ENCODE measurements around the gene ATP6V0D1.

ATP6V0D1 gene

DNA sequence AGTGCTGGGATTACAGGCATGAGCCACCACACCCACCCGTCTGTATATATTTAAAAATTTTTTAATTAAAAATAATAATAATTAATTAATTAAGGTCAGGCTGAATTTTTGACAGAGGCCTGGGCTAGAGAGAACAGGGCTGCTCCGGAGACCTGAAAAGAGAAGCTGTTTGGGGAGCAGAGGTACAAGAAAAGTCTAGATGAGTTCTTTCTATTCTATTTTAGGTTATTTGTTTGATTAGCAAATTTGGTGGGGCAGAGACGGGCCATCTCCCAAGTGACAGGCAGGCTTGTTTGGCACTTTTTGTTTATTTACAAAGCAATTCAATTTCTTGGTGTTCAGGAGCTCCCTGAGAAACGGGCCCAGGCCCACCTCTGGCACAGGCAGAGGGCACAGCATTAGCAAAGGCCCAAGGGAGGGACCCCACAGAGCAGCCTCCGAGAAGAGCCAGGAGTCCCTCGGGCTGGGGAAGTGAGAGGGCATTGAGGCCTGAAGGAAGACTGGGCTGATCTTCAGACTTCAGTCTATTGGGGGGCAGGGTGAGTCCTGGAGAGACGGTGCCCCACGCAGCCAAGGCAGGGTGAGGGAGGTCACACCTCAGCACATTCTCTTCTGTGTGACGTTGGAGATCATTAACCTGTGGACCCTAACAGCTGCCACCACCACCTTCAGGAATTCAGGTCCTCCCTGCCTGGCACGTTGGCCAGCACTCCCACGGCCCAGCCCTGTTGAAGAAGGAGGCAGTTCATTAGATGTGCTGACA lies 36.9 kb upstream of the ATP6V0D1 start (continued):
- TF ChIP-seq ZNF518A (tag by site-specific recombination; conservative IDR thresholded peaks at IDR 0.05; ENCODE audit: low read depth) = no peak
- TF ChIP-seq ZBTB48 (tag by site-specific recombination; IDR thresholded peaks at IDR 0.05) = no peak
- TF ChIP-seq TRIM28 (IDR thresholded peaks at IDR 0.05; ENCODE audit: borderline replicate concordance, low read length) = no peak
- no peak for TF ChIP-seq ZNF548 (tag by site-specific recombination; IDR thresholded peaks at IDR 0.05)
- no peak for TF ChIP-seq ZNF423 (tag by site-specific recombination; IDR thresholded peaks at IDR 0.05)
- TF ChIP-seq PRDM6 (tag by site-specific recombination; IDR thresholded peaks at IDR 0.05) = no peak
- no peak for TF ChIP-seq KLF7 (tag by site-specific recombination; IDR thresholded peaks at IDR 0.05; ENCODE audit: borderline replicate concordance)
- no peak for TF ChIP-seq ZNF211 (tag by site-specific recombination; IDR thresholded peaks at IDR 0.05; ENCODE audit: low read depth)

GRCh38 chr16:67517155-67517445 lies 36.1 kb upstream of the ATP6V0D1 start:
- TF ChIP-seq KLF1 (tag by site-specific recombination; IDR thresholded peaks at IDR 0.05) (no peak), ZNF121 (tag by site-specific recombination; IDR thresholded peaks at IDR 0.05) (no peak), PRDM6 (tag by site-specific recombination; IDR thresholded peaks at IDR 0.05) (no peak), ZBTB48 (tag by site-specific recombination; IDR thresholded peaks at IDR 0.05) (no peak), ZNF138 (tag by site-specific recombination; IDR thresholded peaks at IDR 0.05; ENCODE audit: borderline replicate concordance) (no peak)
- TF ChIP-seq, protein P1, sequence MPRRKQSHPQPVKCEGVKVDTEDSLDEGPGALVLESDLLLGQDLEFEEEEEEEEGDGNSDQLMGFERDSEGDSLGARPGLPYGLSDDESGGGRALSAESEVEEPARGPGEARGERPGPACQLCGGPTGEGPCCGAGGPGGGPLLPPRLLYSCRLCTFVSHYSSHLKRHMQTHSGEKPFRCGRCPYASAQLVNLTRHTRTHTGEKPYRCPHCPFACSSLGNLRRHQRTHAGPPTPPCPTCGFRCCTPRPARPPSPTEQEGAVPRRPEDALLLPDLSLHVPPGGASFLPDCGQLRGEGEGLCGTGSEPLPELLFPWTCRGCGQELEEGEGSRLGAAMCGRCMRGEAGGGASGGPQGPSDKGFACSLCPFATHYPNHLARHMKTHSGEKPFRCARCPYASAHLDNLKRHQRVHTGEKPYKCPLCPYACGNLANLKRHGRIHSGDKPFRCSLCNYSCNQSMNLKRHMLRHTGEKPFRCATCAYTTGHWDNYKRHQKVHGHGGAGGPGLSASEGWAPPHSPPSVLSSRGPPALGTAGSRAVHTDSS (tag by site-specific recombination; IDR thresholded peaks at IDR 0.05) = no peak
- Histone ChIP-seq H3K36me3 (ENCODE audit: control insufficient read depth in 2 of 2, insufficient read depth in 1 of 2, low read length in 2 of 2) (no peaks in the 10 kb centered on the region), H3K4me1 (ENCODE audit: control insufficient read depth, insufficient read depth, low read length) (no peaks in the 10 kb centered on the region), H3K9me3 (ENCODE audit: control insufficient read depth, insufficient read depth, low read depth, low read length) (no peaks in the 10 kb centered on the region), H3K27ac (ENCODE audit: extremely low read depth, low read depth, low read length) (no peak overlapping the region), H3K4me3 (ENCODE audit: low read depth, low read length) (no peak overlapping the region)
- POLR2A ChIA-PET = interaction anchor here (0.6 to 0.8 kb wide), 2 partner anchors 36 to 267 kb away, joined by 3 read pairs; partner anchors contain the start of gene ATP6V0D1
- CTCF ChIA-PET = interaction anchor here (0.6 to 5.6 kb wide), 15 partner anchors 9 to 563 kb away, joined by 3 to 92 read pairs (median 4); partner anchors contain the start of genes ATP6V0D1 and CARMIL2
